ENCODE results near the gene RAD23A.

GRCh38 chr19:12932392-12933286 lies 13.0 kb upstream of the RAD23A start:
- TF ChIP-seq CTCF (conservative IDR thresholded peaks at IDR 0.05): no peak
- TF ChIP-seq ZFX (IDR thresholded peaks at IDR 0.05): no peak

All from C4-2B (cell line).